ENCODE data around the gene RIMBP3C. TPM values are rescaled to one million over a fixed set of nuclear protein-coding genes. Genes with fewer than 3 reads are reported as not detected.

RIMBP3C gene
- total RNA-seq, 1 experiment from 2014 or later, result 0.44 TPM

GRCh38 chr22:21567456-21568346 is 16.4 kb upstream of the RIMBP3C start, which contains the start of gene UBE2L3 (continued):
- TF ChIP-seq ATF6 (CRISPR knock-in tag; IDR thresholded peaks at IDR 0.05) (no peak), TEAD4 (CRISPR knock-in tag; IDR thresholded peaks at IDR 0.05) (peak; percentile 72; the same call in 1 of the 2 replicates), ATF2 (CRISPR knock-in tag; IDR thresholded peaks at IDR 0.05; ENCODE audit: borderline replicate concordance, low read depth) (no peak), FOXJ3 (CRISPR knock-in tag; IDR thresholded peaks at IDR 0.05; ENCODE audit: borderline replicate concordance) (no peak), TEAD1 (CRISPR knock-in tag; IDR thresholded peaks at IDR 0.05) (peak; percentile 50; the same call in 1 of the 2 replicates), AFF4 (CRISPR knock-in tag; IDR thresholded peaks at IDR 0.05; ENCODE audit: borderline replicate concordance) (no peak), CBFB (CRISPR knock-in tag; IDR thresholded peaks at IDR 0.05; ENCODE audit: low read depth) (no peak), MYBL2 (CRISPR knock-in tag; IDR thresholded peaks at IDR 0.05) (peak; percentile 75; the same call in 1 of the 2 replicates), HMGA2 (CRISPR knock-in tag; IDR thresholded peaks at IDR 0.05) (no peak), FOXP1 (CRISPR knock-in tag; IDR thresholded peaks at IDR 0.05; ENCODE audit: borderline replicate concordance) (peak; percentile 63; the same call in 1 of the 2 replicates), ZBTB21 (CRISPR knock-in tag; IDR thresholded peaks at IDR 0.05; ENCODE audit: borderline replicate concordance) (no peak), ZSCAN18 (CRISPR knock-in tag; IDR thresholded peaks at IDR 0.05) (no peak), FOXK1 (CRISPR knock-in tag; IDR thresholded peaks at IDR 0.05) (no peak; the same call in 1 of the 2 replicates), NR2C2 (CRISPR knock-in tag; IDR thresholded peaks at IDR 0.05) (no peak)
- TF ChIP-seq, protein P1, sequence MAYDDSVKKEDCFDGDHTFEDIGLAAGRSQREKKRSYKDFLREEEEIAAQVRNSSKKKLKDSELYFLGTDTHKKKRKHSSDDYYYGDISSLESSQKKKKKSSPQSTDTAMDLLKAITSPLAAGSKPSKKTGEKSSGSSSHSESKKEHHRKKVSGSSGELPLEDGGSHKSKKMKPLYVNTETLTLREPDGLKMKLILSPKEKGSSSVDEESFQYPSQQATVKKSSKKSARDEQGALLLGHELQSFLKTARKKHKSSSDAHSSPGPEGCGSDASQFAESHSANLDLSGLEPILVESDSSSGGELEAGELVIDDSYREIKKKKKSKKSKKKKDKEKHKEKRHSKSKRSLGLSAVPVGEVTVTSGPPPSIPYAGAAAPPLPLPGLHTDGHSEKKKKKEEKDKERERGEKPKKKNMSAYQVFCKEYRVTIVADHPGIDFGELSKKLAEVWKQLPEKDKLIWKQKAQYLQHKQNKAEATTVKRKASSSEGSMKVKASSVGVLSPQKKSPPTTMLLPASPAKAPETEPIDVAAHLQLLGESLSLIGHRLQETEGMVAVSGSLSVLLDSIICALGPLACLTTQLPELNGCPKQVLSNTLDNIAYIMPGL (CRISPR knock-in tag; IDR thresholded peaks at IDR 0.05), result peak; percentile 96; the same call in 1 of the 2 replicates
- TF ChIP-seq, protein P2, sequence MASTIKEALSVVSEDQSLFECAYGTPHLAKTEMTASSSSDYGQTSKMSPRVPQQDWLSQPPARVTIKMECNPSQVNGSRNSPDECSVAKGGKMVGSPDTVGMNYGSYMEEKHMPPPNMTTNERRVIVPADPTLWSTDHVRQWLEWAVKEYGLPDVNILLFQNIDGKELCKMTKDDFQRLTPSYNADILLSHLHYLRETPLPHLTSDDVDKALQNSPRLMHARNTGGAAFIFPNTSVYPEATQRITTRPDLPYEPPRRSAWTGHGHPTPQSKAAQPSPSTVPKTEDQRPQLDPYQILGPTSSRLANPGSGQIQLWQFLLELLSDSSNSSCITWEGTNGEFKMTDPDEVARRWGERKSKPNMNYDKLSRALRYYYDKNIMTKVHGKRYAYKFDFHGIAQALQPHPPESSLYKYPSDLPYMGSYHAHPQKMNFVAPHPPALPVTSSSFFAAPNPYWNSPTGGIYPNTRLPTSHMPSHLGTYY (CRISPR knock-in tag; IDR thresholded peaks at IDR 0.05), result no peak
